Pons (tissue), 1 donor: ENCODE measurements around the gene TSPAN4.

Experiments used
- DNase-seq: peaks from one replicate; pipeline ENCODE4 v3.0.0-alpha.2; 2016; ENCODE audit warnings: low spot score

Gene TSPAN4

GRCh38 chr11:850775-851763, 8.4 kb downstream of the TSPAN4 start:
- no peak for DNase-seq

GRCh38 chr11:852762-853161, 10.1 kb downstream of the TSPAN4 start:
- no peak for DNase-seq

GRCh38 chr11:853682-854448, 11.2 kb downstream of the TSPAN4 start:
- DNase-seq: no peak

- DNase-seq: no peak
Observed at GRCh38 chr11:854601-855329, 12.1 kb downstream of the TSPAN4 start.

- DNase-seq: no peak
Observed at GRCh38 chr11:855330-855674, 12.7 kb downstream of the TSPAN4 start.

- DNase-seq: no peak
Observed at GRCh38 chr11:855796-856195, 13.1 kb downstream of the TSPAN4 start.

- no peak for DNase-seq
Observed at GRCh38 chr11:856397-856796, 13.7 kb downstream of the TSPAN4 start.

- no peak for DNase-seq
Observed at GRCh38 chr11:858053-858761, 15.6 kb downstream of the TSPAN4 start.

- DNase-seq: no peak
Observed at GRCh38 chr11:858762-859339, 16.2 kb downstream of the TSPAN4 start.

GRCh38 chr11:859394-860131, 16.9 kb downstream of the TSPAN4 start:
- peak; percentile 53 for DNase-seq

- no peak for DNase-seq
Observed at GRCh38 chr11:860234-861104, 17.8 kb downstream of the TSPAN4 start.

- no peak for DNase-seq
Observed at GRCh38 chr11:861105-861479, 18.4 kb downstream of the TSPAN4 start.

- DNase-seq: no peak
Observed at GRCh38 chr11:862081-862661, 19.5 kb downstream of the TSPAN4 start.

- no peak for DNase-seq
Observed at GRCh38 chr11:862696-863022, 20.0 kb downstream of the TSPAN4 start.

- DNase-seq: no peak
Observed at GRCh38 chr11:863023-863909, 20.6 kb downstream of the TSPAN4 start.

- no peak for DNase-seq
Observed at GRCh38 chr11:863910-864827, 21.5 kb downstream of the TSPAN4 start.

- no peak for DNase-seq
Observed at GRCh38 chr11:864898-865297, 22.2 kb downstream of the TSPAN4 start.
